Neural cell (in vitro differentiated cells): ENCODE data around the gene RFX4.

Source experiments
- CTCF ChIP-seq: fragments of 450-650 bp; IDR thresholded peaks from 2 replicates; pipeline ENCODE4 v1.5.1; 2014; ENCODE audit warnings: antibody characterized with exemption, mild to moderate bottlenecking, moderate library complexity; ENCODE audit not compliant: poor library complexity, severe bottlenecking
- EP300 ChIP-seq: fragments of 450-650 bp; conservative IDR thresholded peaks from 2 replicates; pipeline ENCODE4 v1.6.1; 2014; ENCODE audit warnings: antibody characterized with exemption, mild to moderate bottlenecking, moderate library complexity; ENCODE audit not compliant: poor library complexity, severe bottlenecking
- POLR2AphosphoS5 ChIP-seq: IDR thresholded peaks from 2 replicates; pipeline ENCODE4 v1.6.1; 2012
- RAD21 ChIP-seq: fragments of 450-650 bp; conservative IDR thresholded peaks from 2 replicates; pipeline ENCODE4 v1.6.1; 2014; ENCODE audit warnings: antibody characterized with exemption, mild to moderate bottlenecking, moderate library complexity

DNA sequence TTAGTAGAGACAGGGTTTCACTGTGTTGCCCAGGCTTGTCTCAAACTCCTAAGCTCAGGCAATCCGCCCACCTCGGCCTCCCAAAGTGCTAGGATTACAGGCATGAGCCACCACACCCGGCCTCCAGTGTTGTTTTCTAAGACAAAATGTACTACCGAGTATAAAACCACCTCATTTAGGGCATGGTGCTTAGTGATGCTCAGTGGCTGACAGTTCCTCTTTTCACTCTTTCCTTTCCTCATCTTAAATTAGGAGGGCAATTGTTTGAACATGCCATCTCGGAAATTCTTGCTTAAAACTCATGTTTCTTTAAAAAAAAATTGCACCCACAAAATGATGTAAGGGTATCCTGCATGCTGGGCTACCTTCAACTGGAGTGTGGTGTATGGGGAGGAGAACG, 89.0 kb downstream of the RFX4 start:
- TF ChIP-seq CTCF (no peak), POLR2AphosphoS5 (no peak), EP300 (no peak), RAD21 (no peak)
